ENCODE data around the gene S100A4.
"Not testable (repeated sequence)": the region's sequence is repeated elsewhere in the genome, so short reads cannot be mapped to it uniquely, and the experiment has no call there.

S100A4 gene

DNA sequence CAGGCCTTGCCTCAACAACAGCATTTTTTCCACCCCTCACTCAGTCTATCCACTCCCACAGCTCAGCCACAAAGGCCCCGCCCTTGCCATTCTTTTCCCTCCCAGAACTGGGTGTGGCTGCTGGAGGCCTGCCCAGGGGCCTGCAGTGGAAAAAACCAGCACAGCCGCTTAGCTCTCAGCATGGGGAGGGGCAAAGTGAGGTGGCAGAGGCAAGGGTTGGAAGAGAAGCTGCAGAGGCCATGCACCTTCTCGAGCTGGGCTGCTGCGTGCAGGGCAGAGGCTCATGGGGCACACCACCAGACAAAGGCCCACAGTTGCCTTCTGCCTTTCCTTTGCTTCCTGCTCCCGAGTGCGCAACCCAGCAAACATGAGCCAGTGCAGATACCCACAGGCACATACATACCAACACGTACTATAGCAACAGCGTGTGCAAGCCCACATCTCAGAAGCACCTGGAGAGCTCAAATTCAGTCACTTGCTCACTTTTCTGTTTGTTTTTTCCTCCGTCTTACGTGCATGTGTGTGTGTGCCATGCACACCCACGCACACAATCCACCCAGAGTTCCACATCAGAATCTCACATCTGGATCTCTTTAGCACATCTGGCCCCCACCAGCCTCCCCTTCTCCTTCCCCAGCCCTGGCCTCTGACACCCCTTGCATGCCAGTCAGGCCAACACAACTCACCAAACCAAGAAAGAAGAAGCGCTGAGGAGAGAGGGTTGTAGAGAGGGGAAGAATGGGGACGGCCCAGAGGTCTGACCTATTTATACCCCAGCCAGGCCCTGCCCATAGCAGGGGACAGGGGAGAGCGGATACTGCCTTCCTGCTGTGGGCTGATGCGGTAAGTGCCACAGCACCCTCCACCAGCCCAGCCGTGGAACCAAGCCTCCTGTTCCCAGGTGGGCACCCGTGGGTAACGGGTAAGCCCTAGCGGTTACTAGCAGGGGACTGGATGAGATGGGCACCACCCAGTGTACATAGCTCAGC, at the start of gene S100A4:
Gene S100A4, minus strand, starts transcription at position 740 of the 989 bp plus-strand sequence. CDS start 1,012 bp downstream, outside the sequence.
- DNase-seq = peak; percentile 83 to 88

DNA sequence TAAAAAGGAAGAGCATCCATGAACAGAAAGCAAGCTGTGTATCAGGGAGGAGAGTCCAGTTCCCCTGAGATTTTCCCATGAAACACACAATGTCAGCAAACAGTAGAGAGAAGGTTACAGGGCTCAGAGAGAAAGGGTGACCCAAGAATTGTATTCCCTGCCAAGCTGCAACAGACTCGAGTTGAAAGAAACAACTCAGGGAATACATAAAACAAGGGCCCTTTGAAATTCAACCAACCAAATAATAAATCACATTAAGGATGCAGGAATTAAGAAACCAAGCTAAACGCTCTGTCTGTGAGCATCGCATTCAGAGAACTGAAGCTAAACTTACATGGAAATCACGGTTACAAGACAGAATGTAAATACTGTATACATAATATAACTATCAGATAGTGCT, 47.1 kb upstream of the S100A4 start:
- no peak for DNase-seq

DNA sequence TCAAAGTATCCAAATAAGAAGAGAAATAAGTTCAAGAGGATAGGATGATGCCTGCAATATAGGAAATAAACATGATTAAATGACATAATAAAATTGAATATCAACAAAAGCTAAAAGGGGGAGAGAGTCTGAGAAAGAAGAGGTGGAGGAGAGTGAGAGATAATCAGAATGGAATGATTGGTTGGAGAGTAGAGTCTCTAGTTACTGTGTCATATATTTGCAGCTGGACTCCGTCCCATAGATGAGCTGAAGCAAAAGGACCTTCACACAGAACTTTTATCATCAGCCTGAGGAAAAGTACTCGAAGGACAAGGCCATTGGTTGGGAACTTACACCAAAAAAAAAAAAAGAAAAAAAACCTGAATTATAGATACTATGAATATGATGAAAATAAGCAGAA, 42.9 kb upstream of the S100A4 start:
- no peak for DNase-seq

DNA sequence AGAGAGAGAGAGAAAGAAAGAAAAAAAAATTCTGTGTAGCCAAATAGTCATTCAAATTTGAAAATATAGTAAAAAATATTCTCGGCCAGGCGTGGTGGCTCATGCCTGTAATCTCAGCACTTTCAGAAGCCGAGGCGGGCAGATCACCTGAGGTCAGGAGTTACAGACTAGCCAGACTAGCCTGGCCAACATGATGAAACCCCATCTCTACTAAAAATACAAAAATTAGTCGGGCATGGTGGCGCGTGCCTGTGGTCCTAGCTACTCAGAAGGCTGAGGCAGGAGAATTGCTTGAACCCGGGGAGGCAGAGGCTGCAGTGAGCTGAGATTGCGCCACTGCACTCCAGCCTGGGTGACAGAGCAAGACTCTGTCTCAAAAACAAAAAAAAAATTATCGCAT, 42.4 kb upstream of the S100A4 start:
- not testable (repeated sequence) for DNase-seq

DNA sequence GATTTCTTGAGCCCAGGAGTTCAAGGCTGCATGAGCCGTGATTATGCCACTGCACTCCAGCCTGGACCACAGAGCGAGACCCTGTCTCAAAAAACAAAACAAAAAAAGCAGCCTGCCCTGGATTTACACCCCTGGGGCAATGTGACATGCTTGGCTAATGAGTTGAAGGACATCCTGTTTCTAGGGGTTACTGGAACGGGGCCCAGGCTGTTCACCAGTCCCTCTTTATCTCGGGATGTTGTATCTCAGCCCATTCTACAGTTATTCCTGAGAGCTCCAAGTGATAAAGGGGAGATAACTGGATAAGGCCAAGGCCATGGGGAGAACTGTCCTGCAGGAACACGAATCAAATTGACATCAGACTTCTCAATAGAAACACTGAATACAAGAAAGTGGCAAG, 41.7 kb upstream of the S100A4 start:
- no peak for DNase-seq

DNA sequence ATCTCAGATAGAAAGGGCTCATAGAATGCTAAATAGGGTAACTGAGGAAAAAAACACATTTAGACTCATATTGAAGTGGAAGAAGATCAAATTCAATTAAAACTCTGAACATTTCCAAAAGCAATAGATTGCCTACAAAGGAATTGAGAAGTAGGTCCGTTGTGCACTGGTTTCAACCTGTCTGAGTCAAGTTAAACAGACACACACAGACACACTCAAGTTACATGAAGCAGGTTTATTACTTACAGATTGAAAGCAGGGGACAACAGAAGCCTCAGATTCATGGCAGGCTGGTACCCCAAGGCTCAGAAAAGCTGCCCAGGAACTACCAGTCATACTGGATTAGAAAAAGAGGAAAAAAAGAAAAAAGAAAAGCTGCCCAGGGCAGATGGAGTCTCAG, 40.7 kb upstream of the S100A4 start:
- no peak for DNase-seq

DNA sequence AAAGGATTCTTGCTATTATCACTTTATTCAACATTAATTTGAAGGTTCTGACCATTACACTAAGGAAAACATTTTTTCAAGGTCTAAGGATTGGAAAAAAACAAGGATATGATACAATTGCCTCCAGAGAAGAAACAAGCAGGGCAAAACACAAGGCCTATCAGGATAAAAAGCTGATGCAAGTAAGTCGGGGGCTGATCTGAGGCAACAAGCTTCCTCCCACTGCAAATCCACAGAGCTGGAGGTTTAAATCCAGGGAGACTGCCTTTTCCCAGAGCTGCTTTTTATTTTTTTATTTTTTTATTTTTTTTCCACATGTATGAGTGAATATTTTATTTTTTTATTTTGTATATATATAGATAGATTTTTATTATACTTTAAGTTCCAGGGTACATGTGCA, 39.4 kb upstream of the S100A4 start:
- no peak for DNase-seq

DNA sequence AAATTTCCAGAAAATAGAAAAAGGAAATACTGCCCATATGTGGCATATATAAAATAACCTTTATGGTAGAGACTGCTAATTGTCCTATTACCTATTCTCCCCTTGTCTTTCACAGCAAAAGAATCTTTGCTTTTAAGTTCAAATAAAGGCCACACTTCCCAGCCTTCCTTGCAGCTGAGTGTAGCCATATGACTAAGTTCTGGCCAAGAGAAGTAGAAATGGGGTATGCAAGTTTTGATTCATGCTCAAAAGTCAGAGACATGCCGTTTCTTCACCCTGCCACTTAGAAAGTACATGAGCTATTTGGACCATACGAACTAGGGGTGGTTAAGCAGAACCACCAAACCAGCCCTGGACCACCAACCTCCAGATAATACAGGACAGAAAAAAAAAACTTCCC, 38.4 kb upstream of the S100A4 start:
- DNase-seq = no peak

DNA sequence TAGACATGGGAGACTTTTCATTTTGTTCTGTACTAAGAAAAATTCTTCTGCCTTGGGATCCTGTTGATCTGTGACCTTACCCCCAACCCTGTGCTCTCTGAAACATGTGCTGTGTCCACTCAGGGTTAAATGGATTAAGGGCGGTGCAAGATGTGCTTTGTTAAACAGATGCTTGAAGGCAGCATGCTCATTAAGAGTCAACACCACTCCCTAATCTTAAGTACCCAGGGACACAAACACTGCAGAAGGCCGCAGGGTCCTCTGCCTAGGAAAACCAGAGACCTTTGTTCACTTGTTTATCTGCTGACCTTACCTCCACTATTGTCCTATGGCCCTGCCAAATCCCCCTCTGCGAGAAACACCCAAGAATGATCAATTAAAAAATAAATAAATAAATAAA, 37.9 kb upstream of the S100A4 start:
- DNase-seq = not testable (repeated sequence)

DNA sequence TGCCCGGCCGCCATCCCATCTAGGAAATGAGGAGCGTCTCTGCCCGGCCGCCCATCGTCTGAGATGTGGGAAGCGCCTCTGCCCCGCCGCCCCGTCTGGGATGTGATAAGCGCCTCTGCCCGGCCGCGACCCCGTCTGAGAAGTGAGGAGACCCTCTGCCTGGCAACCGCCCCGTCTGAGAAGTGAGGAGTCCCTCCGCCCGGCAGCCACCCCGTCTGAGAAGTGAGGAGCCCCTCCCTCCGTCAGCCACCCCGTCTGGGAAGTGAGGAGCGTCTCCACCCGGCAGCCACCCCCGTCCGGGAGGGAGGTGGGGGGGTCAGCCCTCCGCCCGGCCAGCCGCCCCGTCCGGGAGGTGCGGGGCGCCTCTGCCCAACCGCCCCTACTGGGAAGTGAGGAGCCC, 37.2 kb upstream of the S100A4 start:
- DNase-seq = not testable (repeated sequence)

DNA sequence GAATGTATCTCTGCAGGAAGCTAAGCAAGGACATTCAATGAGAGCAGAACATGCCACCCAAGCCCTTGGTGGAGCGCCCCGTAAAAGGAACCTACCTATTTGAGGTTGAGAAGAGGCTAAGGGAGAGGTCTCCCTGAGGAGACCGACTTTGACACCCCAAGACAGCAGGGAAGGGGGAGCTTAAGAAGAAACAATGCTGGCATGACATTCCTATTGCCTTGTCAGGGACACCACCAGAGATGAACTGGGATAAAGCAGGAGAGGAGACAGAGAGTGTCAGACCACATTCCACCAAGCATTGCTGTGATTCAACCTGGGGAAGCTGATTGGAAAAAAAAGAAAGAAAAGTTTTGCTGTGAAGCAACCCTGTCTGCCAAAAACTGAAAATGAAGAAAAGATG, 33.3 kb upstream of the S100A4 start:
- DNase-seq = no peak

DNA sequence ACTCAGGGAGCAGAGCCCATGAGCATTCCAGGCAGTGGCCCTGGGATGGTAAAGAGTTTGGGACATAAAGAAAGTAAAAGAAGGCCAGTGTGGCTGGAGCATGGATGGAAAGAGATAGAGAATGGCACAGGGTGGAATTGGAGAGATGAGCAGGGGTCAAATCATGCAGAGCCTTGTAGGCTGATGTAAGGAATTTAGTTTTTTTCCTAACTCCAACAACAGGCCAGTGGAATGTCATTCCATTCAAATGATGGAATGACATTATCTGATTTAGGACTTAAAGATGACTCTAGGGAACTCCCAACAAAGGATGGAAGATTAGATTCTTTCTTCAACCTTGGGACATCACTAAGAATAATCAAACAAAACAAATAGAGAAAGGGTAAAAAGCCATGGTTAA, 32.9 kb upstream of the S100A4 start:
- DNase-seq = no peak

DNA sequence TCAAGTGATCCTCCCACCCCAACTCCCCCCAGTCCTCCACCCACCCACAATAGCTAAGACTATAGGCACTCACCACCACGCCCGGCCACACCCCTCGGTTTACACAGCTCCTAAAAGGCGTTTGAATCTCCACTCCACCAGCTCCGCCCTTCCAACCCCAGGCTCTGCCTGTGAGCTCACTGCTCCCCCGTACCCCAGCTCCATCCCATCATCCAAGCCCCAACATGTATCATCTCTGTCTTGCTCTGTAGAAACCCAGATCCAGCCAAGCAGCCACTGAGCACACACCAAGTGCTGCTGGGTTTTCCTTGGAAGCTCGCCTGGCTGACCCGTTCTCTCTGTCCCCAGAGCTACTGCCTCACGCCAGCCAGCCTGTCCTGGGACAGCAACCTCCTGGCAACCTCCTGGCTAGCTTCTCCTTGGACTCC, 32.0 kb upstream of the S100A4 start:
- no peak for DNase-seq

DNA sequence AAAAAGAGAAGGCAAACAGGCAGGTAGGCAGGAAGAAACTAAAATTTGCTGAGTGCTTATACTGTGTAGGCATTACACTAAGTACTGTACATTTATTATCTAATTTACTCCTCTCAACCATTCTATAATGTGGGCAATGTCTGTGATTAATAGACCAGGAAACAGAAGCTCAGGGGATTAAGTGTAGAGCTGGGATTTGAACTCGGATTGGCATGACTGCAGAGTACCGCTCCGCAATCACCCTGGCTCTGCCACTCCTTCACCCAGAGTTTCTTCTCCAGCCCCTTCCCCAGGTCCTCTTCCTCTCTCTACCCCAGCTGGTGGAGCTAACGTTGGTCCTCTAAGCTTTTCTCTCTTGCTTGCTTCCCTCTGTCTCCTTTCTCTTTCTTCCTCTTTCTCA, 31.5 kb upstream of the S100A4 start:
- no peak for DNase-seq

DNA sequence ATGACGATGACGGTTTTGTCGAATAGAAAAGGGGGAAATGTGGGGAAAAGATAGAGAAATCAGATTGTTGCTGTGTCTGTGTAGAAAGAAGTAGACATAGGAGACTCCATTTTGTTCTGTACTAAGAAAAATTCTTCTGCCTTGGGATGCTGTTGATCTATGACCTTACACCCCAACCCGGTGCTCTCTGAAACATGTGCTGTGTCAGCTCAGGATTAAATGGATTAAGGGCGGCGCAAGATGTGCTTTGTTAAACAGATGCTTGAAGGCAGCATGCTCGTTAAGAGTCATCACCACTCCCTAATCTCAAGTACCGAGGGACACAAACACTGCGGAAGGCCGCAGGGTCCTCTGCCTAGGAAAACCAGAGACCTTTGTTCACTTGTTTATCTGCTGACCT, 29.9 kb upstream of the S100A4 start:
- not testable (repeated sequence) for DNase-seq

DNA sequence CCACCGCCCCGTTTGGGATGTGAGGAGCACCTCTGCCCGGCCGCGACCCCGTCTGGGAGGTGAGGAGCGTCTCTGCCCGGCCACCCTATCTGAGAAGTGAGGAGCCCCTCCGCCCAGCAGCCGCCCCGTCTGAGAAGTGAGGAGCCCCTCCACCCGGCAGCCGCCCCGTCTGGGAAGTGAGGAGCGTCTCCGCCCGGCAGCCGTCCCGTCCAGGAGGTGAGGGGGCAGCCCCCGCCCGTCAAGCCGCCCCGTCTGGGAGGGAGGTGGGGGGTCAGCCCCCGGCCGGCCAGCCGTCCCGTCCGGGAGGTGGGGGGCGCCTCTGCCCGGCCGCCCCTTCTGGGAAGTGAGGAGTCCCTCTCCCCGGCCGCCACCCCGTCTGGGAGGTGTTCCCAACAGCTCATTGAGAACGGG, 29.5 kb upstream of the S100A4 start:
- not testable (repeated sequence) for DNase-seq

DNA sequence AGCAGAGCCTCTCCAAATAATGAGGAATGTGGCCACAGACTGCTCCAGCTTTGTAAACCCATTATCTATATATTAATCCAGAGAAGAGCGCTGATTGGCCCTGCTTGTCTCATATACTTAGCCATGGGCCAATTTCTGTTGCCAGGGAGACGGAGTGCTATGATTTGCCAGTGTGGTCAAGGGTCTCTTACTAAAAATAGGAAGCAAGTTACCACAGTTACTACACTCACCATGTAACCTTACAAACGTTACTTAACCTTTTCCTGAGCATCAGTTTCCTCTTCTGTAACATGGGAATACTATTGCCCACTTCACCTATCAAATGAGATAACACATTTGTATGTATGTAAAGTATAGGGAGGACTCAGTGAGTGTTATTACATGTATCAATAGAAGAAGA, 27.7 kb upstream of the S100A4 start:
- DNase-seq = no peak

DNA sequence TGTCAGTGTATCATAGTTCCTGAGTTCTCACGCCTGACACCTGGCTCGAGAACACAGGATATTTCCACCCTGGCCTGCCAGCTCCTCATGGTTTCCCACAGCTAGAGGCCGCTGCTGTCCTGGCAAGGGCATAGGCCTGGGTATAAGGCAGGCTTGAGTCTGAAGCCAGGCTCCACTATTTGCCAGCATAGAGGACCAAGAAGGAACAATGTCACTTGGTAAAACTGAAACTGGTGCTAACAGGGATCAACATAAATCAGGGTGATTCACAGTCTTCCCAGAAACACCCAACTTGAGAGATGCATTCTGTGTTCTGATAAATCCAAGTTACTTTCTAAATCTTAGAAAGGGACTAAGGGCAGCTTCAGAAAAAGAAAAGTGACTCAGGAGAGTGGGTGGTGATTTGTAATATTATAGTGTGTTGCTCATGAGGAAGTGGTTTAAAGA, 27.0 kb upstream of the S100A4 start:
- DNase-seq = peak; percentile 52 to 69

DNA sequence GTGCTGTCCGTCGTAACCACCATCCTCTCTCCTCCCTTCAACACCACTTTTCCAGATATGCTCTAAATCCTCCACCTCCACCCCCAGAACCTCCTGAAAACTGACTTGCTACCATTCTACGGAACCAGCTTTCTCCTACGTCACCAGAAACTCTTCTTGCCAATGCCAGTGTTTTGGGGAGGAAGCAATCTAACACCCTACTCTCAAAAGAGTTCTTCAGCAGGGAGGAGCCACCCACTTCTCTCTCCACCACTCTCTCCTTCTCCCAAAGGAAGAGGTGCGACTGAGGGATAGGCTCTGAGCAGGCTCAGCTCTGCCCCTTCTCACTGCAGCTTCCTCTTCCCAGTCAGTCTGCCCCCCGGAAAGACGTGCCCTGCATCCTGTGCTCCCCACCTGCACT, 26.1 kb upstream of the S100A4 start:
- no peak for DNase-seq

DNA sequence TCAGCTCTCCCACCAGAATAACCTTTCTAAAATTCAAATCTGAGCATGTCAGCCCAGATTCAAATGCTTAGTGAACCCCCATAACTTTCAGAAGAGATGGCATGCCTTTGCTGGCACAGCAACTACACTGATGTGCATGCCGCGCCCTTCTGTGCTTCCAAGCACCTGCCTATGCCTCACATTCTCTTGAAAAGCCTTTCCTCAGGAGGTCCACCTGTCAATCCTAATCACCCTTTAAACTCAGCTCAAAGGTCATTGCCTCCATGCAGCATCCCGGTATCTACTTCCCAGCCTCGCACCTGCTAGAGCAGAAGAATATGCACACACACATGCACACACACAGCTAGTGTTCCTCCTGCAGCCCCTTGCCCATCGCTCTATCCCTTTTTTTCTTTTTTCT, 25.3 kb upstream of the S100A4 start:
- no peak for DNase-seq

DNA sequence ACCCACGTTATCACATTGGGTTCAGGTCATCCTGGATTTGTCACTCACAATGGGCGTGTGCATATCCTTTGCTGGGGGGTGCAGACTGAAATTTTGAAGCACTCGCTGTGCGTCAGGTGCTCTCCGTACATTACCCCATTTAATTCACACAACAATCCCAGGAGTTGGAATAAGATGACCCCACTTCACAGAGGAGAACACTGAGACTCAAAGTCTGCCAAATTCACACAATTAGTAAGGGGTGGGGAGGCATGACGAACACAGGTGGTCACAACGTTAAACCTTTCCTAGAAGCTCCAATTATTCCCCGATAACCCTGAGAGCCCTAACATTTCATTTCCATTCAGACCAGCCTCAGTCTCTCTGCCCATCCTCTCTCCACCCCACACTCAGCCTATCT, 23.9 kb upstream of the S100A4 start:
- no peak for DNase-seq

DNA sequence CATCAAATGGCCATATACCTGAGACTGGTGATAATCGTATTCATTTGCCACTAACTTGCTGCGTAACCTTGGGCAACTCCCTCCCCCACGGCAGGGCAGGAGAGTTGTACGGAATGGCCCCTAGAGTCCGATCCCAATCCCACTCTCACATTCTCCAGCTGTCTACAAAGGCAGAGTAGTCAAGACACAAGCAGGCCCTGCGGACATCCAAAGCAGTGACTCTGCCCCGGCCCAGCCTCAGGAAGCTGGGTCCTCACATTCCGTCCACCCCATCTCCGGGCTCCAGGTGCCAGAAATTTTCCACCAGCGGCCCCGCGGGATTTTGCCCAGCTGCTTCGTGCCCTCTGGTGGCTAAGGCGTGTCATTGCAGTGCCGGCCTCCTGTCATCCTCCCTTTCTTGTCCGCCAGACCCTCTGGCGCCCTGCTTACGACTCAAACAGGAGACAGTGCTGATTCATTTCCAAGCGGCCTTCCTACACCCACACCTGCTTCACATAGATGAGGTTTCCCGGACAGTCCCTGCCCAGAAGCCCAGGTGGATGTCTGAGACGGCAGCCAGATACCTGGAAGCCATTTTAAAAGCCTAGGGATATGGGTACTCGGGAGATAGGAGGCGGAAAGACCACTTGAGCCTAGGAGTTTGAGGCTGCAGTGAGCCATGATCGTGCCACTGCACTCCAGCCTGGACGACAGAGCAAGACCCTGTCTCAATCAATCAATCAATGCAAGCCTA, 22.9 kb upstream of the S100A4 start:
- peak; percentile 77 to 82 for DNase-seq

DNA sequence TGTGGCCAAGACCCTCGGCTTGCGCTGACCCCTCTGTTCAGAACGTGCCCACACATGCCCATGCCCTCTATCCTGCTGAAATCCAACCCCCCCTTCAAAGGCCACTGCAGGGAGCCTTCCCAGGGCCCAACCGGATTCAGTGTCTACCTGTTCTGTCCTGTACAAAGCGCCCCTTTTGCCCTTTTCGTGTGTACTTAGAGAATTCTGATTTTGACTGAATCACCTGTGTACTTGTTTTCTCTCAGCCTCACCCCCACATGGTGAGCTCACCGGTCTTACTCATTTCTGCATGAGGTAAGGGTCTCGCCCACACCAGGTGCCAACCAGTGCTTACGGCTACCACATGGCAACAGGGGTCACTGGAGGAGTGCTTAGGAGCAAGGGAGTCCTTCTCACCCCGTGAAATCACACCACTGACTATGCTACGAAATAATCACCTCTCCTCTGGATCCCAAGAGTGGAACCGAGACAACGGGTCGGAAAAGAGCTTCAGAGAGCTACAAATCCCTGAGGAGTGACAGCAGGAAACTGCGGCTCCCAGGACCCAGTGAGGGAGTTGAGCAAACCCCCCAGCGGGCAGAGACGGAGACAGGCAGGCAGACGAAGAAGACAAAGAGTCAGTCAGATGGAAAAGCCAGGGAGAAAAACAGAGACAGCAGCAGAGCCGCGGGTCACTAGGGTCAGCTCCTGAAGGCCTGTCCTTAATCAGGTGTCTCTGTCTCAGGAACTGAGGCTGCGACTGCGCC, 22.2 kb upstream of the S100A4 start:
- no peak for DNase-seq

Measured in CD4-positive, alpha-beta T cell treated with Interleukin-1 beta for 1 hour (primary cell).